Stimulated activated CD8-positive, alpha-beta memory T cell treated with anti-CD3 and anti-CD28 coated beads, Interleukin-15, amount 100 ng/mL, for 48 hours (primary cell): Measurements from ENCODE around the gene CBY2.
"Not testable (repeated sequence)": the region's sequence is repeated elsewhere in the genome, so short reads cannot be mapped to it uniquely, and the experiment has no call there.

ENCODE experiments used
- DNase-seq, 2 donors: peaks; one replicate each; pipeline ENCODE4 v3.0.0-alpha.2; 2020; ENCODE audit warnings: low read depth in 2 of 2

Gene CBY2

DNA sequence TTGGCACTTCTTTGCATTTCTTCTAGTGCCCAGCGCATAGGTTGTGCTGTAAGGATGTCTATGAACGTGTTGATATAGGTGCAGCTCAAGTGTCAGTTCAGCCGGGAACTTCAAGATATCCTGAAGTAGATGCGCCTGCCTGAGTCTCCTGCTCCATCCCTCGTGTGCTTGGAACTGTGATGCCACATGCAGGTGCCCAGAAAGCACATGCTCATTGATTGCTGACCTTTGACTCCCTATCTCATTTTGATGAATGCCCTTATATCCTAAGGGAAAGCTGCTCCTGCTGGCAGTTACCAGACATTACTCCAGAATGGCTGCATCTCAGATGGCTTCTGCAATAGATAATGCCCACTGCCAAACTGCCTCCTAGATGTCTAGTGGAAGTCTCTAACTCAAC is 40.9 kb downstream of the CBY2 start:
- no peak for DNase-seq

DNA sequence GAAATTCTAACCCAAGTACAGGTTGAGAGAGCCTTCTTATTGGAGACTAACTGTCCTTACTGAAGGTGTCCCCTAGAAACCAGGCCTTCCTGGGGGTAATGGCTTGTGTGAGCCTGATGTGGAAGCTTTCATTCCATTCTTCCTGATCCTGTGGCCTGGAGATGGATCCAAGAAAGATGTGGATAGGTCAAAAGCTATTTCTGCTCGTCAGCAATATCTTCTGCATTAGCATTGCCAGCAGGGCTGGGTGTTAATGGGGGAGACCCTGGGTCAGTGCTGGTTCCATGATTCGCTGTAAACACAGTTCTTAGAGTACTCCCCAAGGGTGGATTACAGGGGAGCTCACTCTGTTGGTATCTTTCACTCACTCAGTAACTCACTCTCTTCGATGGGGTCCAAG is 42.9 kb downstream of the CBY2 start:
- no peak for DNase-seq

- no peak for DNase-seq
These were observed 45.0 kb downstream of the CBY2 start for GRCh38 chr13:45747071-45747470.

GRCh38 chr13:45748941-45749759 is 47.0 kb downstream of the CBY2 start:
- no peak for DNase-seq

GRCh38 chr13:45750566-45750965 is 48.4 kb downstream of the CBY2 start:
- DNase-seq: no peak

- DNase-seq: no peak
These were observed 49.8 kb downstream of the CBY2 start for GRCh38 chr13:45751885-45752284.

DNA sequence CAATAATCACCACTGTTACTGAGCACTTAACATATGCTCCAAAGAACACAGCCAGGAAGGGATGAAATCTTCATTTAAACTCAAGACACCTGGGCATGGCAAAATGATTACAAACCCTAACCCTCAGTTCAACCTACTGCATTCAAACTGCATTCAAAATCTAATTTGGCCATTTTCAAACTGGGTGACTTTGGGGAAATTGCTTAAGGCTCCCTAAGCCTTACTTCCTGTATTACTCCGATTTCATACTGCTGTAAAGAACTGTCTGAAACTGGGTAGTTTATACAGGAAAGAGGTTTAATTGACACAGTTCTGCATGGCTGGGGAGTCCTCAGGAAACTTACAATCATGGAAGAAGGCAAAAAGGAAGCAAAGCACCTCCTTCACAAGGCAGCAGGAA is 50.4 kb downstream of the CBY2 start:
- DNase-seq: no peak

DNA sequence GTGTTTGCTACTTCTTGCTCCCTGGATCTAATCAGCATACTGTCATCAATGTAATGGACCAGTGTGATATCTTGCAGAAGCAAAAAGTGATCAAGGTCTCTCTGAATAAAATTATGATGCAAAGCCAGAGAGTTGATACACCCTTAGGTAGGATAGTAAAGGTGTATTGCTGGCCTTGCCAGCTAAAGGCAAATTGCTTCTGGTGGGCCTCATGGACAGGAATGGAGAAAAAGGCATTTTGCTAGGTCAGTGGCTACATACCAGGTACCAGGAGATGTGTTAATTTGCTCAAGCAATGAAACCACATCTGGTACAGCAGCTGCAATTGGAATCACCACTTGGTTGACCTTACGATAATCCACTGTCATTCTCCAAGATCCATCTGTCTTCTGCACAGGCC is 54.4 kb downstream of the CBY2 start:
- DNase-seq: not testable (repeated sequence)

DNA sequence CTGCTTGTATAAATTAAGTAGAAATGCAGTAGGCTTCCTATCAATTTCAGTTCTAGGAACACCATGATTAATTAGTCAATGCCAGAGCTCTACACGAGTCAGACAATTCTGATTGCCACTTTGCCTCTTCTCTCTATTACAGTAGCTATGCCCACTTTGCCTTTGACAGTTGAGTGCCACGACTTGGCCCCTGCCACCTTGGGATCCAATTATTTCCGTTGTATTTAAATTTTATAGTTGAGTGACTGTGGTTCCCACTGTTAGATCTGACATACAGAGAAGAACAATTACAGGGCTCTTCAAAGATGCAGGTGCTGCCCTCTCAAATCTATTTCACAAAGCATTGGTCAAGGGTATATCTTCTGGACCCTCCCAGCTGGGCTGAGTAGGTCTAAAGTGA is 55.5 kb downstream of the CBY2 start:
- not testable (repeated sequence) for DNase-seq

- no peak for DNase-seq
These were observed 61.3 kb downstream of the CBY2 start for GRCh38 chr13:45763419-45763818.
